HFFc6 (cell line): Measurements from ENCODE around the gene ARMC7. TPM values are rescaled to one million over a fixed set of nuclear protein-coding genes. Genes with fewer than 3 reads are reported as not detected.

Experiments used
- DNase-seq: peaks from one replicate; pipeline ENCODE4 v3.0.0-alpha.2; 2018
- H3K27ac Mint-ChIP-seq: 2 replicates; pipeline ENCODE4 v1.8.0; 2020; ENCODE audit warnings: mild to moderate bottlenecking, mixed read lengths
- H3K27me3 Mint-ChIP-seq: 2 replicates; pipeline ENCODE4 v1.8.0; 2021; ENCODE audit warnings: mild to moderate bottlenecking, moderate library complexity, mixed read lengths; ENCODE audit not compliant: insufficient read depth
- H3K36me3 Mint-ChIP-seq: 2 replicates; pipeline ENCODE4 v1.8.0; 2021; ENCODE audit warnings: low read depth, mixed read lengths
- H3K4me1 Mint-ChIP-seq: 2 replicates; pipeline ENCODE4 v1.8.0; 2020; ENCODE audit warnings: low read depth, mixed read lengths
- H3K4me3 Mint-ChIP-seq: 2 replicates; pipeline ENCODE4 v1.8.0; 2020; ENCODE audit warnings: mild to moderate bottlenecking, moderate library complexity, mixed read lengths
- H3K9me3 Mint-ChIP-seq: 2 replicates; pipeline ENCODE4 v1.8.0; 2020; ENCODE audit warnings: mild to moderate bottlenecking, mixed read lengths
- total RNA-seq, 6 experiments: library from RNA; stranded (reverse); fragmentation: NEBNext Ultra II Directional; extraction: Animal tissue kit (Norgen Biotek cat#: 25700); gene quantifications; 2 replicates in 1 of 6; 3 replicates in 5 of 6; pipeline ENCODE4 v1.2.3, GENCODE V29; 2021
- TF ChIP-seq, protein P1 (sequence below): fragments of 200-600 bp; sonication (generic); IDR thresholded peaks from 2 replicates; pipeline ENCODE4 v1.5.0; 2021; ENCODE audit warnings: antibody characterized with exemption, mild to moderate bottlenecking

Gene ARMC7
- total RNA-seq, 6 experiments from 2014 or later = 9.1 to 11.7 (median 9.6) TPM

DNA sequence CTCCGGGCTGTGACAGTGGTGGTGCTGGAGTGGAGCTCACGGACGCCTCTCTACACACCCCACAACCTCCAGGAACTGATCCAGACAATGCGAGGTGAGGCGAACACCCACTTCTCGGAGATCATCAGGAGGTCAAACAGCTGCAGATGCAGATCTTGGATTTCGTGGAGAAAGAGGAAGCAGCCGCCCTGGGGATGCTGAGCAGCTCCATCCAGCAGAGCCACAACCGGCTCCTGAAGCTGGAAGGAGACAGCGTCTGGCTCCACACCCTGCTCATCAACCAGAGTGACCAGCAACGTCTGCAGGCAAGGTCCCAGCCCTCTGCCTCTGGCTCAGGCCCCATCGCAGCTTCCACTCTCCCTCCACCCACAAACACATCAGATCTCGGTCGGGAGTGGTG, 35.2 kb upstream of the ARMC7 start:
- no peak overlapping the region for H3K4me3 Mint-ChIP-seq
- no peak for DNase-seq
- peaks cover 2% of the 10 kb centered on the region for H3K27me3 Mint-ChIP-seq
- H3K36me3 Mint-ChIP-seq = no peaks in the 10 kb centered on the region
- peaks cover 17% of the 10 kb centered on the region for H3K4me1 Mint-ChIP-seq
- H3K27ac Mint-ChIP-seq = no peak overlapping the region
- H3K9me3 Mint-ChIP-seq = no peaks in the 10 kb centered on the region
- TF ChIP-seq, protein P1, sequence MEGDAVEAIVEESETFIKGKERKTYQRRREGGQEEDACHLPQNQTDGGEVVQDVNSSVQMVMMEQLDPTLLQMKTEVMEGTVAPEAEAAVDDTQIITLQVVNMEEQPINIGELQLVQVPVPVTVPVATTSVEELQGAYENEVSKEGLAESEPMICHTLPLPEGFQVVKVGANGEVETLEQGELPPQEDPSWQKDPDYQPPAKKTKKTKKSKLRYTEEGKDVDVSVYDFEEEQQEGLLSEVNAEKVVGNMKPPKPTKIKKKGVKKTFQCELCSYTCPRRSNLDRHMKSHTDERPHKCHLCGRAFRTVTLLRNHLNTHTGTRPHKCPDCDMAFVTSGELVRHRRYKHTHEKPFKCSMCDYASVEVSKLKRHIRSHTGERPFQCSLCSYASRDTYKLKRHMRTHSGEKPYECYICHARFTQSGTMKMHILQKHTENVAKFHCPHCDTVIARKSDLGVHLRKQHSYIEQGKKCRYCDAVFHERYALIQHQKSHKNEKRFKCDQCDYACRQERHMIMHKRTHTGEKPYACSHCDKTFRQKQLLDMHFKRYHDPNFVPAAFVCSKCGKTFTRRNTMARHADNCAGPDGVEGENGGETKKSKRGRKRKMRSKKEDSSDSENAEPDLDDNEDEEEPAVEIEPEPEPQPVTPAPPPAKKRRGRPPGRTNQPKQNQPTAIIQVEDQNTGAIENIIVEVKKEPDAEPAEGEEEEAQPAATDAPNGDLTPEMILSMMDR = no peak

DNA sequence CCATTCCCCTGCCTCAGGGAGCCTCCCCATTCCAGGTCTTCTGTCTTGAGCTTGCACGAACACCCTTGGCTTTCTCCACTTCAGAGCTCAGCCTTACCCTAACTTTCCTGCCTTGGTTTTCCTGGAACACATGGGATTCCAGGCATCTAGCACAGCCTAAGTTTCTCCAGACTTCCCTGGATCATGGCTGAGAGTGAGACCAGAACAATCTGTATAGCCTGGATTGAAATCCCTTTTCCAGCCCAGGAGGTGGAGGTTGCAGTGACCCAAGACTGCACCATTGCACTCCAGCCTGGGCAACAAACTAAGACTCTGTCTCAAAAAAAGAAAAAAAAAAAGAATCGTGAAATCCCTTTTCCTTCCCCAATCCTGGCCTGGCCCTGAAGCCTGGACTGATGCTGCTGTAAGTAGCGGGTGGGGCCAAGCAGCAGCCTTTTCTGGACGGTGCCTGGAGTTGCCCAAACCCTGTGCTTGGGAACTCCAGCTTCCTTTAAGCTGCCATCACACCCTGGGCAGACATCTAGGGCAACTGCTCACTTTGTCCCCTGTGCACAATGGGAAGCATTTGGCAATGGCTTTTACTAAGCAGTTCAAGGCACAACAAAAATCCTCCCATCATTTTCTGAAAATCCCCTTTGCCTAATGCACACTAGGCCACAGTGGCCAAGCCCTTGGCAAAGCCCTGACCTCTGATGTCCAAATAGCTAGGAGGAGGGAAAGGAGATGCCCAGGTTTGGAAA, 34.0 kb upstream of the ARMC7 start:
- TF ChIP-seq, protein P1 = no peak
- Mint-ChIP-seq H3K9me3 (no peaks in the 10 kb centered on the region), H3K27me3 (no peaks in the 10 kb centered on the region; the same call in 1 of the 2 replicates), H3K36me3 (no peaks in the 10 kb centered on the region), H3K4me1 (peaks cover 24% of the 10 kb centered on the region), H3K4me3 (no peak overlapping the region), H3K27ac (no peak overlapping the region)
- DNase-seq = no peak

DNA sequence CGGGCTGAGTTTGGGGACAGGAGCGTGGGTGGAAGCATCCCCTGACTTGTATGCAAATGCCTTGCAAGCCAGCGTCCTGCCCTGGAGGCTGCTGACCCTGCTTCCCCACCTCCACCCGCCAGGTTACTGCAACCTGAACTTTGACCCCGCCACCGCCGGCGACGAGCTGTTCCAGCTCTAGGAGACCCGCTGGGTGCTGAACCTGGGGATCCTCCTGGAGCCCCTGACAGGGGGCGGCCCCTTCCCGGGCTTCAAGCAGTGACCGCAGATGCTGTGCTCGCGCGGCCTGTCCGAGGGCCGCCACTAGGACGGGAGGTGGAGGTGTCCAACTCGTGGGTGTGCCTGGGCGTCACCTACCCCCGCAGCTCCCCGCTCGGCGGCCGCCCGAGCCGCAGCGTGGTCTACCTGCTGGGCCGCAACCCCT, 32.7 kb upstream of the ARMC7 start:
- Mint-ChIP-seq H3K27ac (no peak overlapping the region), H3K9me3 (no peaks in the 10 kb centered on the region), H3K36me3 (no peaks in the 10 kb centered on the region), H3K4me1 (peaks cover 34% of the 10 kb centered on the region), H3K27me3 (no peaks in the 10 kb centered on the region; the same call in 1 of the 2 replicates), H3K4me3 (no peak overlapping the region)
- no peak for DNase-seq
- TF ChIP-seq, protein P1 = no peak

DNA sequence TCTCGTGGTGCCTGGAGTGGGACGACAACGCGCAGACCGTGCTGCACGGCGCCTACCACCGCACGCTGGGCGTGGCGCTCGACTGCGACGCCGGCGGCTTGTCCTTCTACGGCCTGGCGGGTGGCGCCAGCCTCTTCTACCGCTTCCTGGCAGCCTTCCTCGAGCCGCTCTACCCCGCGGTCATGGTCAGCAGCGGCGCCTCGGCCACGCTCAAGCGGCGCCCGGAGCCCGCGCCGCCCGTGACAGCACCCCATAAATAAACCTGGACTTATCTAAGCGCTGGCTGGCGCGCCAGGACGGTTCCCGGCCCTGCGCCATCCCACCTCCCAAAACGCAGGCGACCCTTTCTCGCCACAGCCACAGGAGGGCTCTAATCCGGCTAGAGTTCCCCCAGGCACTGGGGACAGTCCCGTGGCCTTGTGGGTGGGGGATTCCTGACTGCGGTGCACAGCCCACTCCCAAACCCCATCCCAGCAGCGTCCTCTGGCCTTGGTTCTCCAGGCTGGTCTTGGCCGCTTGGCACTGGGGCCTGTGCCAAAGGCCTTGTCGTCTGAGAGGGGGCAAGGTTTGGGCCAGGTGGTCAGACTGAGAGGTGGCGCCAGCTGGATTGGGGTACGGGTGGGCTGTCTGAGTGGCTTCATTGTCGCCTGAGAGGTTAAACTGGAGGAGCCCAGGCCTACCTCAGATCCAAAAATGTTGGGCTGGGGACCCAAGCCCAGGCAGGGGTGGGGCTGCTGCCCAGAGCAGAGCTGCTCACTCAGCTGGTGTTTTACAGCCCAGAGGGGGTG, 32.1 kb upstream of the ARMC7 start:
- TF ChIP-seq, protein P1 = peak; percentile 9; the same call in 1 of the 2 replicates
- Mint-ChIP-seq H3K27me3 (no peaks in the 10 kb centered on the region; the same call in none of the 2 replicates), H3K4me3 (peak overlapping the region; percentile 72; the same call in 1 of the 2 replicates), H3K9me3 (no peaks in the 10 kb centered on the region), H3K27ac (peak overlapping the region; percentile 88), H3K36me3 (no peaks in the 10 kb centered on the region), H3K4me1 (peaks cover 34% of the 10 kb centered on the region)
- no peak for DNase-seq

DNA sequence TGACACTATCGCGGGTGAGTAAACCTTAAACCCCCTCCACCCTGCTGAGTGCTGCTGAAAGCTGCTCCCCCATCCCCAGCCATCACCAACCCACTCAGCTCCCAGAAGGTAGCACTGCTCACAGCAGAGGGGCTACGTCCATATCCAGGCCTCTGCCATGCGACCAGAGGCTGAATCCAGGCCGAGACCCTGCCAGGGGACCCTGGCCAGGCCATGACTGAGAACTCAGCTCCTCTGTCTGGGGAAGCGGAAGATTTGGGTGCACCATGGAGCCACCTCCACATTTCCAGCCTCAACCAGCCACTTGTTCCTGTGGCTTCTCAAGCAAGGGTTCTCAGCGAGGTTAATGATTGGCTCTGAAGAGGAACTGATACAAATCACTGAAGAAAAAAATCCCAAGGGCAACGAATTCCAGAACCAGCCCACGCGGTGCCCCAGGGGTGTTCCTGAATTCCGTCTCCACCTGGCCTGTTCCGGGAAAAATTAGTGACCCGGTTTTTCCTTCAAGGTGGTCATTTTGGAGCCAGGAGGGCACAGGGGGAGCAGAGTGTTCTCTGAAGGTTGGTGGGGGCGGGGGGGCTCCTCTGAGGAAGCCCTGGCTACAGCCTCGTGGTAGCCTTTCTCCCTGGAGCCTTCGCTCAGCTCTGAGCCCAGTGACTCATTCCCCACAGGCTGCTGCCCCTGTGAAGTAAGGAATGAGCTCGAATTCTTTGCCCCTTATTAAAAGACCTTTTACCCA, 31.3 kb upstream of the ARMC7 start:
- peak; percentile 80 for DNase-seq
- Mint-ChIP-seq H3K9me3 (no peaks in the 10 kb centered on the region), H3K36me3 (no peaks in the 10 kb centered on the region), H3K27me3 (no peaks in the 10 kb centered on the region; the same call in none of the 2 replicates), H3K4me1 (peaks cover 34% of the 10 kb centered on the region), H3K4me3 (peak overlapping the region; percentile 72), H3K27ac (peak overlapping the region; percentile 88)
- TF ChIP-seq, protein P1 = no peak
